CD4-positive, alpha-beta T cell treated with Interleukin-15 for 4 hours (primary cell): ENCODE data around the gene B4GALNT4.
"Not testable (repeated sequence)": the region's sequence is repeated elsewhere in the genome, so short reads cannot be mapped to it uniquely, and the experiment has no call there.

Experiments used
- DNase-seq: peaks from one replicate; pipeline ENCODE4 v3.0.0-alpha.2; 2020; ENCODE audit warnings: low spot score

Gene B4GALNT4

GRCh38 chr11:406796-407650 is 37.7 kb downstream of the B4GALNT4 start:
- peak; percentile 92 for DNase-seq

- no peak for DNase-seq
Measured at GRCh38 chr11:407651-408123, 38.4 kb downstream of the B4GALNT4 start.

- no peak for DNase-seq
Measured at GRCh38 chr11:408154-409007, 39.1 kb downstream of the B4GALNT4 start.

- no peak for DNase-seq
Measured at GRCh38 chr11:409008-409599, 39.8 kb downstream of the B4GALNT4 start.

- DNase-seq, result no peak
Measured at GRCh38 chr11:409600-410483, 40.5 kb downstream of the B4GALNT4 start.

- not testable (repeated sequence) for DNase-seq
Measured at GRCh38 chr11:410711-411110, 41.4 kb downstream of the B4GALNT4 start.

- not testable (repeated sequence) for DNase-seq
Measured at GRCh38 chr11:411520-411919, 42.2 kb downstream of the B4GALNT4 start.

- DNase-seq, result no peak
Measured at GRCh38 chr11:412641-413119, 43.4 kb downstream of the B4GALNT4 start.

GRCh38 chr11:413120-414081 is 44.1 kb downstream of the B4GALNT4 start:
- no peak for DNase-seq

- no peak for DNase-seq
Measured at GRCh38 chr11:414318-414857, 45.1 kb downstream of the B4GALNT4 start.

GRCh38 chr11:415640-416041 is 46.3 kb downstream of the B4GALNT4 start:
- DNase-seq, result no peak

GRCh38 chr11:416051-416756 is 46.9 kb downstream of the B4GALNT4 start:
- DNase-seq, result no peak

- peak; percentile 40 for DNase-seq
Measured at GRCh38 chr11:416757-417621, 47.7 kb downstream of the B4GALNT4 start.

GRCh38 chr11:417652-418342 is 48.5 kb downstream of the B4GALNT4 start:
- no peak for DNase-seq

- DNase-seq, result no peak
Measured at GRCh38 chr11:418343-419247, 49.3 kb downstream of the B4GALNT4 start.

- DNase-seq, result no peak
Measured at GRCh38 chr11:419248-420005, 50.1 kb downstream of the B4GALNT4 start.
